HEK293 (cell line): ENCODE results near the gene CNTN4.

Source experiments
- CTCF ChIP-seq: fragments of 450-650 bp; formaldehyde crosslinking; IDR thresholded peaks from 2 replicates; pipeline ENCODE4 v1.5.1; 2016; ENCODE audit warnings: missing biosample characterization, missing genetic modification characterization
- ZBTB17 ChIP-seq: fragments of 450-650 bp; formaldehyde crosslinking; IDR thresholded peaks from 2 replicates; pipeline ENCODE4 v1.5.1; 2016; ENCODE audit warnings: missing biosample characterization, missing genetic modification characterization
- ZBTB49 ChIP-seq: fragments of 450-650 bp; formaldehyde crosslinking; IDR thresholded peaks from 2 replicates; pipeline ENCODE4 v1.5.1; 2016; ENCODE audit warnings: missing biosample characterization, missing genetic modification characterization, low read depth
- ZFHX2 ChIP-seq: fragments of 450-650 bp; formaldehyde crosslinking; conservative IDR thresholded peaks from 2 replicates; pipeline ENCODE4 v1.5.1; 2016; ENCODE audit warnings: missing biosample characterization, missing genetic modification characterization
- ZNF350 ChIP-seq: fragments of 450-650 bp; formaldehyde crosslinking; IDR thresholded peaks from 2 replicates; pipeline ENCODE4 v1.5.0; 2017; ENCODE audit warnings: missing biosample characterization, mild to moderate bottlenecking, missing genetic modification characterization

GRCh38 chr3:2628117-2628516 is 529.5 kb downstream of the CNTN4 start:
- no peak for TF ChIP-seq CTCF (tag by site-specific recombination)
- no peak for TF ChIP-seq ZBTB17 (tag by site-specific recombination)
- no peak for TF ChIP-seq ZFHX2
- TF ChIP-seq ZBTB49 = no peak
- TF ChIP-seq ZNF350 (tag by site-specific recombination) = no peak
